ENCODE data around the gene TEX28.
"Not testable (repeated sequence)": the region's sequence is repeated elsewhere in the genome, so short reads cannot be mapped to it uniquely, and the experiment has no call there.

DNA sequence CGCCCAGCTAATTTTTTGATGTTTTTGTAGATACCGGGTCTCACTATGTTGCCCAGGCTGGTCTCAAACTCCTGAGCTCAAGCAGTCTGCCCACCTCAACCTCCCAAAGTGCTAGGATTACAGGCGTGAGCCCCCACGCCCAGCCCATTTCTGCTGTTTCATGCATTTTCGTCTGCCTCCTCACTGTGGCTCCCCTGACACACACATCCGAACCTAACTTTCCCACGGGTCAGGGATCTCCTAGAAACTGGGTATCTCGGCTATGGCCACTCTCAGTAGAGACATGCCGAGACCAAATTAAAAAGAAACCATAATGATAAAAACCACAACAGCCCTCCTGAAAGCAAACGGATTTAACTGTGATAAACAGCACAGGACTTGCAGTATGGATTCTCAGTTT lies 46.8 kb downstream of the TEX28 start:
- TF ChIP-seq, protein P1, sequence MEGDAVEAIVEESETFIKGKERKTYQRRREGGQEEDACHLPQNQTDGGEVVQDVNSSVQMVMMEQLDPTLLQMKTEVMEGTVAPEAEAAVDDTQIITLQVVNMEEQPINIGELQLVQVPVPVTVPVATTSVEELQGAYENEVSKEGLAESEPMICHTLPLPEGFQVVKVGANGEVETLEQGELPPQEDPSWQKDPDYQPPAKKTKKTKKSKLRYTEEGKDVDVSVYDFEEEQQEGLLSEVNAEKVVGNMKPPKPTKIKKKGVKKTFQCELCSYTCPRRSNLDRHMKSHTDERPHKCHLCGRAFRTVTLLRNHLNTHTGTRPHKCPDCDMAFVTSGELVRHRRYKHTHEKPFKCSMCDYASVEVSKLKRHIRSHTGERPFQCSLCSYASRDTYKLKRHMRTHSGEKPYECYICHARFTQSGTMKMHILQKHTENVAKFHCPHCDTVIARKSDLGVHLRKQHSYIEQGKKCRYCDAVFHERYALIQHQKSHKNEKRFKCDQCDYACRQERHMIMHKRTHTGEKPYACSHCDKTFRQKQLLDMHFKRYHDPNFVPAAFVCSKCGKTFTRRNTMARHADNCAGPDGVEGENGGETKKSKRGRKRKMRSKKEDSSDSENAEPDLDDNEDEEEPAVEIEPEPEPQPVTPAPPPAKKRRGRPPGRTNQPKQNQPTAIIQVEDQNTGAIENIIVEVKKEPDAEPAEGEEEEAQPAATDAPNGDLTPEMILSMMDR (IDR thresholded peaks at IDR 0.05): not testable (repeated sequence)
- not testable (repeated sequence) for TF ChIP-seq POLR2A (IDR thresholded peaks at IDR 0.05)
